GM23338 (cell line): ENCODE measurements around the gene DGCR8. TPM values are rescaled to one million over a fixed set of nuclear protein-coding genes. Genes with fewer than 3 reads are reported as not detected.

Experiments
- ATAC-seq: fragments of 200-7000 bp; cut with Tn5 transposase; 3 replicates; pipeline ENCODE4 v1.9.1; 2020
- DNase-seq: peaks from one replicate; pipeline ENCODE4 v3.0.0-alpha.2; 2015; ENCODE audit warnings: low spot score
- H2AFZ ChIP-seq: fragments of 200-600 bp; sonication (generic); 2 replicates; pipeline ENCODE4 v1.8.0; 2016; ENCODE audit warnings: antibody characterized with exemption, mild to moderate bottlenecking, moderate library complexity
- H3F3A ChIP-seq: fragments of 200-600 bp; sonication (generic); replicated peaks from 2 replicates; pipeline ENCODE4 v1.8.0; 2017; ENCODE audit warnings: antibody characterized with exemption, mixed run types, low read depth
- H3K27ac ChIP-seq: fragments of 200-600 bp; sonication (generic); 2 replicates; pipeline ENCODE4 v1.6.1; 2016; ENCODE audit warnings: low read depth
- H3K27me3 ChIP-seq: fragments of 200-600 bp; sonication (generic); 2 replicates; pipeline ENCODE4 v1.8.0; 2016; ENCODE audit warnings: mild to moderate bottlenecking, mixed run types, moderate library complexity; ENCODE audit not compliant: insufficient read depth
- H3K36me3 ChIP-seq: fragments of 200-600 bp; sonication (generic); 2 replicates; pipeline ENCODE4 v1.8.0; 2016; ENCODE audit warnings: mild to moderate bottlenecking; ENCODE audit not compliant: insufficient read depth
- H3K4me1 ChIP-seq: fragments of 200-600 bp; sonication (generic); 2 replicates; pipeline ENCODE4 v1.8.0; 2016; ENCODE audit warnings: mild to moderate bottlenecking, moderate library complexity; ENCODE audit not compliant: insufficient read depth
- H3K4me2 ChIP-seq: fragments of 200-600 bp; sonication (generic); 2 replicates; pipeline ENCODE4 v1.7.1; 2017; ENCODE audit warnings: mixed run types
- H3K4me3 ChIP-seq: fragments of 200-600 bp; sonication (generic); 2 replicates; pipeline ENCODE4 v1.6.1; 2016; ENCODE audit warnings: mixed run types
- H3K79me2 ChIP-seq: fragments of 200-600 bp; sonication (generic); replicated peaks from 2 replicates; pipeline ENCODE4 v1.8.0; 2017; ENCODE audit warnings: mild to moderate bottlenecking; ENCODE audit not compliant: insufficient read depth
- H3K9me2 ChIP-seq: fragments of 200-600 bp; sonication (generic); 2 replicates; pipeline ENCODE4 v1.8.0; 2017; ENCODE audit not compliant: insufficient read depth
- H4K20me1 ChIP-seq: fragments of 200-600 bp; sonication (generic); replicated peaks from 2 replicates; pipeline ENCODE4 v1.8.0; 2017; ENCODE audit warnings: mild to moderate bottlenecking; ENCODE audit not compliant: insufficient read depth
- H3K27ac Mint-ChIP-seq: 2 replicates; pipeline ENCODE4 v1.8.0; 2020; ENCODE audit warnings: inconsistent platforms, mild to moderate bottlenecking, moderate library complexity, mixed read lengths
- H3K27me3 Mint-ChIP-seq: 3 replicates; pipeline ENCODE4 v1.8.0; 2022; ENCODE audit warnings: low read depth, mild to moderate bottlenecking, moderate library complexity, mixed read lengths, inconsistent platforms; ENCODE audit not compliant: insufficient read depth, poor library complexity
- H3K36me3 Mint-ChIP-seq: 3 replicates; pipeline ENCODE4 v1.8.0; 2021; ENCODE audit warnings: low read depth, mild to moderate bottlenecking, inconsistent platforms, moderate library complexity, mixed read lengths
- H3K4me1 Mint-ChIP-seq: 3 replicates; pipeline ENCODE4 v1.8.0; 2020; ENCODE audit warnings: mild to moderate bottlenecking, inconsistent platforms, mixed read lengths
- H3K4me3 Mint-ChIP-seq: 3 replicates; pipeline ENCODE4 v1.8.0; 2021; ENCODE audit warnings: moderate library complexity, mild to moderate bottlenecking, inconsistent platforms, mixed read lengths
- H3K9me3 Mint-ChIP-seq: 3 replicates; pipeline ENCODE4 v1.8.0; 2020; ENCODE audit warnings: moderate library complexity, mild to moderate bottlenecking, inconsistent platforms, mixed read lengths
- CREB1 ChIP-seq: fragments of 250-450 bp; sonication (Bioruptor Pico); IDR thresholded peaks from 2 replicates; pipeline ENCODE4 v1.5.0; 2020; ENCODE audit warnings: low read depth, mild to moderate bottlenecking, moderate library complexity
- EZH2 ChIP-seq: fragments of 200-600 bp; sonication (generic); IDR thresholded peaks from one replicate; pipeline ENCODE4 v1.8.0; 2017; ENCODE audit warnings: antibody characterized with exemption, mild to moderate bottlenecking, low read depth; ENCODE audit not compliant: unreplicated experiment
- EZH2phosphoT487 ChIP-seq: fragments of 200-600 bp; sonication (generic); IDR thresholded peaks from one replicate; pipeline ENCODE4 v1.8.1; 2018; ENCODE audit warnings: antibody characterized with exemption; ENCODE audit not compliant: unreplicated experiment
- JUNB ChIP-seq: IDR thresholded peaks from one replicate; pipeline ENCODE4 v1.6.1; 2016; ENCODE audit warnings: antibody characterized with exemption; ENCODE audit not compliant: unreplicated experiment
- NANOG ChIP-seq: IDR thresholded peaks from 2 replicates; pipeline ENCODE4 v1.6.1; 2016; ENCODE audit warnings: antibody characterized with exemption, borderline replicate concordance
- POLR2AphosphoS5 ChIP-seq: IDR thresholded peaks from 2 replicates; pipeline ENCODE4 v1.6.1; 2016; ENCODE audit warnings: antibody characterized with exemption, low read depth
- STAT1 ChIP-seq: IDR thresholded peaks from one replicate; pipeline ENCODE4 v1.6.1; 2016; ENCODE audit warnings: antibody characterized with exemption; ENCODE audit not compliant: unreplicated experiment
- ZNF114 ChIP-seq: fragments of 250-450 bp; sonication (Bioruptor Pico); IDR thresholded peaks from 2 replicates; pipeline ENCODE4 v1.5.0; 2020; ENCODE audit warnings: mild to moderate bottlenecking, moderate library complexity
- ZNF331 ChIP-seq: fragments of 250-450 bp; sonication (Bioruptor Pico); IDR thresholded peaks from 2 replicates; pipeline ENCODE4 v1.5.0; 2020; ENCODE audit warnings: low read depth, mild to moderate bottlenecking, moderate library complexity
- polyA plus RNA-seq: library from polyadenylated mRNA; unstranded; fragments of >200 nt; fragmentation: Nextera tagmentation; extraction: Ambion mirVana; gene quantifications from 2 replicates; pipeline ENCODE4 v1.2.1, GENCODE V29; 2016
- total RNA-seq: library from RNA; depleted of rRNA; stranded (reverse); fragments of >200 nt; shearing (Covaris generic); gene quantifications from 2 replicates; pipeline ENCODE4 v1.2.3, GENCODE V29; 2014
- TF ChIP-seq, protein P1 (sequence below): fragments of 250-450 bp; sonication (Bioruptor Pico); IDR thresholded peaks from 2 replicates; pipeline ENCODE4 v1.5.0; 2020; ENCODE audit warnings: mild to moderate bottlenecking, moderate library complexity
- TF ChIP-seq, protein P2 (sequence below): IDR thresholded peaks from one replicate; pipeline ENCODE4 v1.6.1; 2018; ENCODE audit warnings: antibody characterized with exemption; ENCODE audit not compliant: unreplicated experiment
- TF ChIP-seq, protein P3 (sequence below), 2 experiments: fragments of 200-600 bp in 1 of 2; sonication (generic) in 1 of 2; conservative IDR thresholded peaks; 2 replicates each; pipeline versions ENCODE4 v1.5.1 to v1.6.1; 2016 to 2017; ENCODE audit warnings: antibody characterized with exemption in 2 of 2, low read depth in 2 of 2, mild to moderate bottlenecking in 2 of 2, moderate library complexity in 1 of 2
- TF ChIP-seq, protein P4 (sequence below): IDR thresholded peaks from 2 replicates; pipeline ENCODE4 v1.6.1; 2016; ENCODE audit warnings: antibody characterized with exemption

The DGCR8 gene
- total and polyA plus RNA-seq, 2 experiments from 2014 or later = 12.2 to 48.9 TPM

DNA sequence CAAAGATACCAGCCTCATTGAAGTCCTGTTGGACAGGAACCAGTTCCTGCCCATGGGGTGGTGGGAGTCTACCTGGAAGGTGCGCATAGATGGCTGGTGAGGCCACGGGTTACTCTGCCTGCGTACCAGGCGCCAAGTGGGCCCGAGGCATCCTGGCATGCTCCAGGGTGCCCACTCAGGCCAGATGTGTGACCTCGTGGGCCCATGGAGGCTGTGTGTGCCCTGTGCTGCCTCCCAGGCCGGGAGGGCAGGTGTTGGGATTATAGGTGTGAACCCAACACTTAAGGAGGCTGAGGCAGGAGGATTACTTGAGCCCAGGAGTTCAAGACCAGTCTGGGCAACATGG is 36.1 kb upstream of the DGCR8 start:
- Mint-ChIP-seq H3K4me3 (no peak overlapping the region), H3K27me3 (peaks cover 3% of the 10 kb centered on the region), H3K36me3 (peaks cover 17% of the 10 kb centered on the region), H3K9me3 (peaks cover 13% of the 10 kb centered on the region), H3K27ac (no peak overlapping the region), H3K4me1 (no peaks in the 10 kb centered on the region)
- H3K9me2 ChIP-seq = no peaks in the 10 kb centered on the region
- no peaks in the 10 kb centered on the region for H3K4me1 ChIP-seq
- no peaks in the 10 kb centered on the region for H3K79me2 ChIP-seq
- no peak overlapping the region for H2AFZ ChIP-seq
- H3K27ac ChIP-seq = no peak overlapping the region
- DNase-seq (no peak), ATAC-seq (no peak)
- H4K20me1 ChIP-seq = no peaks in the 10 kb centered on the region; the same call in none of the 2 replicates
- H3K27me3 ChIP-seq = no peaks in the 10 kb centered on the region
- H3K36me3 ChIP-seq = no peaks in the 10 kb centered on the region
- no peak overlapping the region for H3K4me3 ChIP-seq
- H3K4me2 ChIP-seq = no peak overlapping the region
- TF ChIP-seq NANOG (no peak), ZNF114 (CRISPR knock-in tag) (no peak), CREB1 (CRISPR knock-in tag) (no peak), JUNB (no peak), ZNF331 (CRISPR knock-in tag) (no peak), STAT1 (no peak), EZH2 (no peak), POLR2AphosphoS5 (no peak), EZH2phosphoT487 (no peak)
- TF ChIP-seq, protein P1, sequence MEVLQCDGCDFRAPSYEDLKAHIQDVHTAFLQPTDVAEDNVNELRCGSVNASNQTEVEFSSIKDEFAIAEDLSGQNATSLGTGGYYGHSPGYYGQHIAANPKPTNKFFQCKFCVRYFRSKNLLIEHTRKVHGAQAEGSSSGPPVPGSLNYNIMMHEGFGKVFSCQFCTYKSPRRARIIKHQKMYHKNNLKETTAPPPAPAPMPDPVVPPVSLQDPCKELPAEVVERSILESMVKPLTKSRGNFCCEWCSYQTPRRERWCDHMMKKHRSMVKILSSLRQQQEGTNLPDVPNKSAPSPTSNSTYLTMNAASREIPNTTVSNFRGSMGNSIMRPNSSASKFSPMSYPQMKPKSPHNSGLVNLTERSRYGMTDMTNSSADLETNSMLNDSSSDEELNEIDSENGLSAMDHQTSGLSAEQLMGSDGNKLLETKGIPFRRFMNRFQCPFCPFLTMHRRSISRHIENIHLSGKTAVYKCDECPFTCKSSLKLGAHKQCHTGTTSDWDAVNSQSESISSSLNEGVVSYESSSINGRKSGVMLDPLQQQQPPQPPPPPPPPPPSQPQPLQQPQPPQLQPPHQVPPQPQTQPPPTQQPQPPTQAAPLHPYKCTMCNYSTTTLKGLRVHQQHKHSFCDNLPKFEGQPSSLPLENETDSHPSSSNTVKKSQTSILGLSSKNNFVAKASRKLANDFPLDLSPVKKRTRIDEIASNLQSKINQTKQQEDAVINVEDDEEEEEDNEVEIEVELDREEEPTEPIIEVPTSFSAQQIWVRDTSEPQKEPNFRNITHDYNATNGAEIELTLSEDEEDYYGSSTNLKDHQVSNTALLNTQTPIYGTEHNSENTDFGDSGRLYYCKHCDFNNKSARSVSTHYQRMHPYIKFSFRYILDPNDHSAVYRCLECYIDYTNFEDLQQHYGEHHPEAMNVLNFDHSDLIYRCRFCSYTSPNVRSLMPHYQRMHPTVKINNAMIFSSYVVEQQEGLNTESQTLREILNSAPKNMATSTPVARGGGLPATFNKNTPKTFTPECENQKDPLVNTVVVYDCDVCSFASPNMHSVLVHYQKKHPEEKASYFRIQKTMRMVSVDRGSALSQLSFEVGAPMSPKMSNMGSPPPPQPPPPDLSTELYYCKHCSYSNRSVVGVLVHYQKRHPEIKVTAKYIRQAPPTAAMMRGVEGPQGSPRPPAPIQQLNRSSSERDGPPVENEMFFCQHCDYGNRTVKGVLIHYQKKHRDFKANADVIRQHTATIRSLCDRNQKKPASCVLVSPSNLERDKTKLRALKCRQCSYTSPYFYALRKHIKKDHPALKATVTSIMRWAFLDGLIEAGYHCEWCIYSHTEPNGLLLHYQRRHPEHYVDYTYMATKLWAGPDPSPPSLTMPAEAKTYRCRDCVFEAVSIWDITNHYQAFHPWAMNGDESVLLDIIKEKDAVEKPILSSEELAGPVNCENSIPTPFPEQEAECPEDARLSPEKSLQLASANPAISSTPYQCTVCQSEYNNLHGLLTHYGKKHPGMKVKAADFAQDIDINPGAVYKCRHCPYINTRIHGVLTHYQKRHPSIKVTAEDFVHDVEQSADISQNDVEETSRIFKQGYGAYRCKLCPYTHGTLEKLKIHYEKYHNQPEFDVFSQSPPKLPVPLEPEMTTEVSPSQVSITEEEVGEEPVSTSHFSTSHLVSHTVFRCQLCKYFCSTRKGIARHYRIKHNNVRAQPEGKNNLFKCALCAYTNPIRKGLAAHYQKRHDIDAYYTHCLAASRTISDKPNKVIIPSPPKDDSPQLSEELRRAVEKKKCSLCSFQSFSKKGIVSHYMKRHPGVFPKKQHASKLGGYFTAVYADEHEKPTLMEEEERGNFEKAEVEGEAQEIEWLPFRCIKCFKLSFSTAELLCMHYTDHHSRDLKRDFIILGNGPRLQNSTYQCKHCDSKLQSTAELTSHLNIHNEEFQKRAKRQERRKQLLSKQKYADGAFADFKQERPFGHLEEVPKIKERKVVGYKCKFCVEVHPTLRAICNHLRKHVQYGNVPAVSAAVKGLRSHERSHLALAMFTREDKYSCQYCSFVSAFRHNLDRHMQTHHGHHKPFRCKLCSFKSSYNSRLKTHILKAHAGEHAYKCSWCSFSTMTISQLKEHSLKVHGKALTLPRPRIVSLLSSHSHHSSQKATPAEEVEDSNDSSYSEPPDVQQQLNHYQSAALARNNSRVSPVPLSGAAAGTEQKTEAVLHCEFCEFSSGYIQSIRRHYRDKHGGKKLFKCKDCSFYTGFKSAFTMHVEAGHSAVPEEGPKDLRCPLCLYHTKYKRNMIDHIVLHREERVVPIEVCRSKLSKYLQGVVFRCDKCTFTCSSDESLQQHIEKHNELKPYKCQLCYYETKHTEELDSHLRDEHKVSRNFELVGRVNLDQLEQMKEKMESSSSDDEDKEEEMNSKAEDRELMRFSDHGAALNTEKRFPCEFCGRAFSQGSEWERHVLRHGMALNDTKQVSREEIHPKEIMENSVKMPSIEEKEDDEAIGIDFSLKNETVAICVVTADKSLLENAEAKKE (CRISPR knock-in tag) = no peak
- TF ChIP-seq, protein P2, sequence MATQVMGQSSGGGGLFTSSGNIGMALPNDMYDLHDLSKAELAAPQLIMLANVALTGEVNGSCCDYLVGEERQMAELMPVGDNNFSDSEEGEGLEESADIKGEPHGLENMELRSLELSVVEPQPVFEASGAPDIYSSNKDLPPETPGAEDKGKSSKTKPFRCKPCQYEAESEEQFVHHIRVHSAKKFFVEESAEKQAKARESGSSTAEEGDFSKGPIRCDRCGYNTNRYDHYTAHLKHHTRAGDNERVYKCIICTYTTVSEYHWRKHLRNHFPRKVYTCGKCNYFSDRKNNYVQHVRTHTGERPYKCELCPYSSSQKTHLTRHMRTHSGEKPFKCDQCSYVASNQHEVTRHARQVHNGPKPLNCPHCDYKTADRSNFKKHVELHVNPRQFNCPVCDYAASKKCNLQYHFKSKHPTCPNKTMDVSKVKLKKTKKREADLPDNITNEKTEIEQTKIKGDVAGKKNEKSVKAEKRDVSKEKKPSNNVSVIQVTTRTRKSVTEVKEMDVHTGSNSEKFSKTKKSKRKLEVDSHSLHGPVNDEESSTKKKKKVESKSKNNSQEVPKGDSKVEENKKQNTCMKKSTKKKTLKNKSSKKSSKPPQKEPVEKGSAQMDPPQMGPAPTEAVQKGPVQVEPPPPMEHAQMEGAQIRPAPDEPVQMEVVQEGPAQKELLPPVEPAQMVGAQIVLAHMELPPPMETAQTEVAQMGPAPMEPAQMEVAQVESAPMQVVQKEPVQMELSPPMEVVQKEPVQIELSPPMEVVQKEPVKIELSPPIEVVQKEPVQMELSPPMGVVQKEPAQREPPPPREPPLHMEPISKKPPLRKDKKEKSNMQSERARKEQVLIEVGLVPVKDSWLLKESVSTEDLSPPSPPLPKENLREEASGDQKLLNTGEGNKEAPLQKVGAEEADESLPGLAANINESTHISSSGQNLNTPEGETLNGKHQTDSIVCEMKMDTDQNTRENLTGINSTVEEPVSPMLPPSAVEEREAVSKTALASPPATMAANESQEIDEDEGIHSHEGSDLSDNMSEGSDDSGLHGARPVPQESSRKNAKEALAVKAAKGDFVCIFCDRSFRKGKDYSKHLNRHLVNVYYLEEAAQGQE = no peak
- TF ChIP-seq, protein P3, sequence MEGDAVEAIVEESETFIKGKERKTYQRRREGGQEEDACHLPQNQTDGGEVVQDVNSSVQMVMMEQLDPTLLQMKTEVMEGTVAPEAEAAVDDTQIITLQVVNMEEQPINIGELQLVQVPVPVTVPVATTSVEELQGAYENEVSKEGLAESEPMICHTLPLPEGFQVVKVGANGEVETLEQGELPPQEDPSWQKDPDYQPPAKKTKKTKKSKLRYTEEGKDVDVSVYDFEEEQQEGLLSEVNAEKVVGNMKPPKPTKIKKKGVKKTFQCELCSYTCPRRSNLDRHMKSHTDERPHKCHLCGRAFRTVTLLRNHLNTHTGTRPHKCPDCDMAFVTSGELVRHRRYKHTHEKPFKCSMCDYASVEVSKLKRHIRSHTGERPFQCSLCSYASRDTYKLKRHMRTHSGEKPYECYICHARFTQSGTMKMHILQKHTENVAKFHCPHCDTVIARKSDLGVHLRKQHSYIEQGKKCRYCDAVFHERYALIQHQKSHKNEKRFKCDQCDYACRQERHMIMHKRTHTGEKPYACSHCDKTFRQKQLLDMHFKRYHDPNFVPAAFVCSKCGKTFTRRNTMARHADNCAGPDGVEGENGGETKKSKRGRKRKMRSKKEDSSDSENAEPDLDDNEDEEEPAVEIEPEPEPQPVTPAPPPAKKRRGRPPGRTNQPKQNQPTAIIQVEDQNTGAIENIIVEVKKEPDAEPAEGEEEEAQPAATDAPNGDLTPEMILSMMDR (conservative IDR thresholded peaks at IDR 0.05; ENCODE audit: low read depth in 2 of 2) = no peak
- TF ChIP-seq, protein P4, sequence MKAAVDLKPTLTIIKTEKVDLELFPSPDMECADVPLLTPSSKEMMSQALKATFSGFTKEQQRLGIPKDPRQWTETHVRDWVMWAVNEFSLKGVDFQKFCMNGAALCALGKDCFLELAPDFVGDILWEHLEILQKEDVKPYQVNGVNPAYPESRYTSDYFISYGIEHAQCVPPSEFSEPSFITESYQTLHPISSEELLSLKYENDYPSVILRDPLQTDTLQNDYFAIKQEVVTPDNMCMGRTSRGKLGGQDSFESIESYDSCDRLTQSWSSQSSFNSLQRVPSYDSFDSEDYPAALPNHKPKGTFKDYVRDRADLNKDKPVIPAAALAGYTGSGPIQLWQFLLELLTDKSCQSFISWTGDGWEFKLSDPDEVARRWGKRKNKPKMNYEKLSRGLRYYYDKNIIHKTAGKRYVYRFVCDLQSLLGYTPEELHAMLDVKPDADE = no peak
- no peaks in the 10 kb centered on the region for H3F3A ChIP-seq
